Left ventricle myocardium inferior (tissue), 1 donor: Measurements from ENCODE around the gene PPIF. TPM values are rescaled to one million over a fixed set of nuclear protein-coding genes. Genes with fewer than 3 reads are reported as not detected.

Source experiments
- DNase-seq: peaks from one replicate; pipeline ENCODE4 v3.0.0-alpha.2; 2020
- H3K27ac ChIP-seq: fragments of 200-600 bp; replicated peaks from 2 replicates; pipeline ENCODE4 v1.8.0; 2021
- H3K27me3 ChIP-seq: fragments of 200-600 bp; 2 replicates; pipeline ENCODE4 v1.8.0; 2021; ENCODE audit warnings: low read depth
- H3K36me3 ChIP-seq: fragments of 200-600 bp; 2 replicates; pipeline ENCODE4 v1.8.0; 2021
- H3K4me1 ChIP-seq: fragments of 200-600 bp; 2 replicates; pipeline ENCODE4 v1.8.0; 2021
- H3K4me3 ChIP-seq: fragments of 200-600 bp; 2 replicates; pipeline ENCODE4 v1.8.0; 2021; ENCODE audit warnings: mild to moderate bottlenecking, moderate library complexity
- H3K9me3 ChIP-seq: fragments of 200-600 bp; replicated peaks from 2 replicates; pipeline ENCODE4 v1.8.0; 2021
- intact Hi-C: fragments of 100-400 bp; cut with micrococcal nuclease; formaldehyde crosslinking; loops from one replicate; pipeline ENCODE4 v1.11.0; 2022
- total RNA-seq: library from RNA; stranded (reverse); fragmentation: NEBNext Ultra II Directional; extraction: Animal tissue kit (Norgen Biotek cat#: 25700); gene quantifications from one replicate; pipeline ENCODE4 v1.2.1, GENCODE V29; 2021
- TF ChIP-seq, protein P1 (sequence below): fragments of 200-600 bp; IDR thresholded peaks from 2 replicates; pipeline ENCODE4 v1.8.0; 2021; ENCODE audit warnings: antibody characterized with exemption, mild to moderate bottlenecking, borderline replicate concordance
- donor health status: DM: no; HTN: yes; CAD: no; lungs with severe emphysema.

PPIF gene
- total RNA-seq, 1 donor from 2014 or later, result 150 TPM

DNA sequence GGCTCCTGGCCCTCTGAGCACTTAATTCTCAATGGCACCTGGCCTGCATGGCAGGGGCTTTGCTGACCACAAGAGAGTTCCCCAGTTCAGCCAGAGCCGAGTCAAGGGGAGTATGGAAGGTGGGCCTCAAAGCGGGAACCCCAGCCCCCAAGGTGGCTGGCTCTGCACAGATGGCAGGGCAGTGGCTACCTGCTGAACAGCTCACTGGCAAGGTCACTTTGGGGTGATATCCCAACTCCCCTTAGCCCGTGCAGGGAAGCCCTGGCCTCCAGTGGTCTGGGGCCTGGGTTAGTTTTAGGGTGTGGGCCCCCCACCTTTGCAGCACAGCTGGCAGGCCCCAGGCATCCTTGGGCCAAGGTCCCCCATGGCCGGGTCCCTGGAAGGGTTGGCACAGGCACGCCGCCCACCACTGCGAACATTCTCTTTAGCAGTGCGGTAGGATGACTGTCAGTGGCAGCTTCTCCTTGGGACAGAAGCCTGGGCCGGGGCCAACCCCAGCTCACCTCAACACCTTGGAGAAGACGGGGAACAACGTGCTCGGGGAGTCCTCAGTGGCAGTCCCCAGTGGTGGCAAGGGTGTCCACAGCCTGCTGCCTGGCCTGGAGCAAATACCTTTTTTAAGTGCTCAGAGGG, 36.8 kb downstream of the PPIF start:
- peak; percentile 13 for DNase-seq
- no peak overlapping the region for H3K27ac ChIP-seq
- no peak overlapping the region for H3K4me3 ChIP-seq
- no peaks in the 10 kb centered on the region for H3K9me3 ChIP-seq
- peaks cover 58% of the 10 kb centered on the region for H3K4me1 ChIP-seq
- TF ChIP-seq, protein P1, sequence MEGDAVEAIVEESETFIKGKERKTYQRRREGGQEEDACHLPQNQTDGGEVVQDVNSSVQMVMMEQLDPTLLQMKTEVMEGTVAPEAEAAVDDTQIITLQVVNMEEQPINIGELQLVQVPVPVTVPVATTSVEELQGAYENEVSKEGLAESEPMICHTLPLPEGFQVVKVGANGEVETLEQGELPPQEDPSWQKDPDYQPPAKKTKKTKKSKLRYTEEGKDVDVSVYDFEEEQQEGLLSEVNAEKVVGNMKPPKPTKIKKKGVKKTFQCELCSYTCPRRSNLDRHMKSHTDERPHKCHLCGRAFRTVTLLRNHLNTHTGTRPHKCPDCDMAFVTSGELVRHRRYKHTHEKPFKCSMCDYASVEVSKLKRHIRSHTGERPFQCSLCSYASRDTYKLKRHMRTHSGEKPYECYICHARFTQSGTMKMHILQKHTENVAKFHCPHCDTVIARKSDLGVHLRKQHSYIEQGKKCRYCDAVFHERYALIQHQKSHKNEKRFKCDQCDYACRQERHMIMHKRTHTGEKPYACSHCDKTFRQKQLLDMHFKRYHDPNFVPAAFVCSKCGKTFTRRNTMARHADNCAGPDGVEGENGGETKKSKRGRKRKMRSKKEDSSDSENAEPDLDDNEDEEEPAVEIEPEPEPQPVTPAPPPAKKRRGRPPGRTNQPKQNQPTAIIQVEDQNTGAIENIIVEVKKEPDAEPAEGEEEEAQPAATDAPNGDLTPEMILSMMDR, result no peak
- no peaks in the 10 kb centered on the region for H3K27me3 ChIP-seq
- H3K36me3 ChIP-seq, result peaks cover 29% of the 10 kb centered on the region
- intact Hi-C loops, result no loop called here

DNA sequence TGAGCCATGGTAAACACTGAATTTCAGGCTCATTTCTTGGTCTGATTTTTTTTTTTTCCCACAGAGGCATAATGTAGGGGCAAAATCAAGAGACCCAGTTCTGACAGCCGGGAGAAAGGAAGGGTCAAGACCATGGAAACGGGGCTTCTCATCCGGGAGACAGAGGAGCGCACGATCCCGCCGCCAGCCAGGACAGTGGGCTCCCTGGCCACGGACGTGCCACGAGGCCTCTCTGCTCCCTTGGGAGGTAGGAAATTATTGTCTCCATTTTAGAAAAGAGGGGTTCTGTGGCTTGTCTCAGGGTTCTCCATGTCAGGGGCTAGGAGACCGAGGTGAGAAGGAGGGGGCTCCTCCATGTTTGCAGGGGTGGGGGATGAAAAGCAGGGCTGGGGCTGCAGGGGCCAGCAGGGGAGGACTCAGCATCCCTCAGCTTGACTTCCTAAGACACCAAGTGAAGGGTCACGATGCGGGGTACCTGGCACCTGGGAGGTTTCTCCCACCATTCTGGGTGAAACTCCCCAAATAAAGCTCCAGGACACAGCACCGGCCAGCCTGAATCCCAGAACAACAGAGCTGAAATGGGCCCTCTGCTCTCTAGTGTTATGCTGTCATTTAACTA, 37.6 kb downstream of the PPIF start:
- H3K4me1 ChIP-seq, result peaks cover 58% of the 10 kb centered on the region
- no peak overlapping the region for H3K4me3 ChIP-seq
- H3K36me3 ChIP-seq, result peaks cover 30% of the 10 kb centered on the region
- H3K9me3 ChIP-seq, result no peaks in the 10 kb centered on the region
- TF ChIP-seq, protein P1, result no peak
- no peaks in the 10 kb centered on the region for H3K27me3 ChIP-seq
- no peak overlapping the region for H3K27ac ChIP-seq
- peak; percentile 10 for DNase-seq
- intact Hi-C loops, result no loop called here

DNA sequence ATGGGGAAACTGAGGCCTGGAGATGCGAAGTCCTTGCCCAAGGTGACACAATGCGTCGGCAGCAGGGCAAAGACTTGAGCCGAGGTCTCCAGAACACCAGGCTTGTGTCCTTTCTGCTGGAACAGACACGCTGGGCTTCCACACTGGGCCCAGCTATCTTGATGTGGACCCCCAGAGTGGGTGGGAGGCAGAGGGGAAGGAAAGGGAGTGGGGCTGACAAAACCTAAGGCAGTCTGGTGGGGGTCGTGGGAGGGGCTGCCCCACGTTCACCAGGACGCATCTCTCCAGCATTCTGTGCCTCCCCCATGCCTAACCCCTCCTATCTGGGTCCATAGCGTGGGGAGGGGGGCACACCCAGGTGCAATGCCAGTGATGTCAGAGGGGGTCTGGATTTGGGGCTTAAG, 38.1 kb downstream of the PPIF start:
- Histone ChIP-seq H3K27ac (no peak overlapping the region), H3K27me3 (no peaks in the 10 kb centered on the region), H3K4me1 (peaks cover 56% of the 10 kb centered on the region), H3K36me3 (peaks cover 34% of the 10 kb centered on the region), H3K9me3 (no peaks in the 10 kb centered on the region), H3K4me3 (no peak overlapping the region)
- TF ChIP-seq, protein P1, result no peak
- DNase-seq, result peak; percentile 9
- intact Hi-C loops, result no loop called here

DNA sequence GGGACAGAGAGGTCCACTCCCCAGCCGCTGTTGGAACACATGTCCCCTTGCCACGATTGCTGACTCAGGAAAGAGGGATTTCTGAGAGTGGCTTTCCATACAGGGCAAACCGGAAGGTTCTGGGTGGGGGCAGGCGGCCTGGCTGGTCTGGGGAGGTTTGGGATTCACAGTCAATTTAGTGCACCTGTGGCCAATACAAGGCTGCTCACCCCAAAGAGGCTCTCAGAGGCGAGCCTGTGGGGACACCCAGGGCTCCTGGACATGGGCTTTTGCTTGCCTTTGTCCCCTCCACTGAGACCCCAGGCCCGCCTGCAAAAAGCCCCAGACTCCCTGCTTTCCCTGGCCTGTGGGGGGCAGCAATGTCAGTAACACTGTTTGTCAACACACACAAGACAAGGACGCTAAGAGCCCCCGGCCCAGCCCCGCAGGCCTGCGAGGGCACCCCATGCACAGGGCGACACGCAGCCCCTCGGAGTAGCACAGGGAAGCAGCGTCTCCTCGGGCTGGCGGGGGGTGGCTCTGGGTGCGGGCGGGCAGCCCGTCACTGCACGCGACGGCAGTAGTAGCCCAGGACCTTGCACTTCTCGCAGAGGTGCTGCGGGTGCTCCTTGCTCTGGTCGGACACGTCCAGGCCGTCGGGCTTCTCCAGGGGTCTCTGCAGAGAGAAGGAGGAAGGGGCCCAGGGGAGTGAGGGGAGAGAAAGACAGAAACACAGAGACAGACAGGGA, 38.7 kb downstream of the PPIF start:
- Histone ChIP-seq H3K27me3 (no peaks in the 10 kb centered on the region), H3K36me3 (peaks cover 38% of the 10 kb centered on the region), H3K4me1 (peaks cover 56% of the 10 kb centered on the region), H3K4me3 (no peak overlapping the region), H3K27ac (no peak overlapping the region), H3K9me3 (no peaks in the 10 kb centered on the region)
- peak; percentile 12 for DNase-seq
- TF ChIP-seq, protein P1, result no peak
- intact Hi-C loops, result no loop called here

DNA sequence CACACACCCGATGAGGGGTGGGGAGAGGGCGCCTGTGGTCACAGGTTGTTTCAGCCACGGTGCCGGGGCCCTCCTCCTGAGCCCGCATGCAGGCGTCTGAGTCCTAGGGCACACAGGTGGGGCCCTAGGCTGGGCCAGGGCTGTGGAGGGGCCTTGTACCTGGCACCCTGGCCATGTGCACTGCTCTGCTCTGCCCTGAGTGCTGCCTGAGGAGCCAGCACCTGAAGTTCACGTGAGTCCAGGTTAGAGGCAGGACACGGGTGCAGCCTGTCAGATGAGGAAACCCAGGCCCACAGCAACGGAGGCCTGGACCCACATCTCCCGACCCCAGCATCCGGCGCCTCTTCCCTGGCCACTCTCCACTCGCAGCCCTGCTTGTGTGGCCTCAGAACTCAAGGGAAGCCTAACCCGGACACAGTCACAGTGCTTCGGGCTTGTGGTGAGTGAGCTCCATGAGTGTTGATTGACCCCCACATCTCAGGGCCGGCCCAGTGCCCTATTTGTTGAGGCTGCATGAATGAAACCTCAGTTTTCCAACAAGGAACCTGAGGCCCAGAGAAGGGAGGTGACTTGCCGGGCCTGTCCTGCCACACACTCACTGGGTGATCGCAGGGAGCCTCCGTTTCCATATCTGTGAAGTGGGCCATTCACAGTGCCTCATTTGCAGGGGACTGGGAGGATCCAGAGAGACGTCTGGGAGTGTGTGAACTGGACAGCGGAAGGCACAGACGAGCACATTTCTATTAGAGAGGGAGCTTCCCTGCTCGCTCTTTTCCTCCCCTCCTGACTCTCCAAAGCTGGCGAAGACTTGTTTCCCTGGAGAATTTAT, 39.6 kb downstream of the PPIF start:
- intact Hi-C loops, result no loop called here
- peak overlapping the region; percentile 48 for H3K27ac ChIP-seq
- TF ChIP-seq, protein P1, result no peak

More for the DNA sequence above, 39.6 kb downstream of the PPIF start:
- Histone ChIP-seq H3K4me3 (no peak overlapping the region), H3K4me1 (peaks cover 56% of the 10 kb centered on the region), H3K27me3 (no peaks in the 10 kb centered on the region), H3K9me3 (no peaks in the 10 kb centered on the region), H3K36me3 (peaks cover 38% of the 10 kb centered on the region)
- DNase-seq, result peak; percentile 11
